Peyer's patch (tissue), 4 donors: Measurements from ENCODE around the gene TRIM50.
"Not testable (repeated sequence)": the region's sequence is repeated elsewhere in the genome, so short reads cannot be mapped to it uniquely, and the experiment has no call there.

Experiments
- POLR2A ChIP-seq, 2 donors: fragments of 450-650 bp; IDR thresholded peaks; one replicate each; pipeline ENCODE4 v1.5.1; 2017; ENCODE audit warnings: antibody characterized with exemption in 2 of 2, mild to moderate bottlenecking in 2 of 2, moderate library complexity in 2 of 2
- TF ChIP-seq, protein P1 (sequence below), 6 experiments: fragments of 450-650 bp in 4 of 6; fragments of 200-600 bp in 2 of 6; sonication (generic) in 1 of 6; IDR thresholded peaks; one replicate each; pipeline ENCODE4 v1.5.1; 2017 to 2019; ENCODE audit warnings: antibody characterized with exemption in 6 of 6, mild to moderate bottlenecking in 3 of 6, moderate library complexity in 1 of 6

- TF ChIP-seq POLR2A (IDR thresholded peaks at IDR 0.05) = not testable (repeated sequence)
- TF ChIP-seq, protein P1, sequence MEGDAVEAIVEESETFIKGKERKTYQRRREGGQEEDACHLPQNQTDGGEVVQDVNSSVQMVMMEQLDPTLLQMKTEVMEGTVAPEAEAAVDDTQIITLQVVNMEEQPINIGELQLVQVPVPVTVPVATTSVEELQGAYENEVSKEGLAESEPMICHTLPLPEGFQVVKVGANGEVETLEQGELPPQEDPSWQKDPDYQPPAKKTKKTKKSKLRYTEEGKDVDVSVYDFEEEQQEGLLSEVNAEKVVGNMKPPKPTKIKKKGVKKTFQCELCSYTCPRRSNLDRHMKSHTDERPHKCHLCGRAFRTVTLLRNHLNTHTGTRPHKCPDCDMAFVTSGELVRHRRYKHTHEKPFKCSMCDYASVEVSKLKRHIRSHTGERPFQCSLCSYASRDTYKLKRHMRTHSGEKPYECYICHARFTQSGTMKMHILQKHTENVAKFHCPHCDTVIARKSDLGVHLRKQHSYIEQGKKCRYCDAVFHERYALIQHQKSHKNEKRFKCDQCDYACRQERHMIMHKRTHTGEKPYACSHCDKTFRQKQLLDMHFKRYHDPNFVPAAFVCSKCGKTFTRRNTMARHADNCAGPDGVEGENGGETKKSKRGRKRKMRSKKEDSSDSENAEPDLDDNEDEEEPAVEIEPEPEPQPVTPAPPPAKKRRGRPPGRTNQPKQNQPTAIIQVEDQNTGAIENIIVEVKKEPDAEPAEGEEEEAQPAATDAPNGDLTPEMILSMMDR (IDR thresholded peaks at IDR 0.05) = not testable (repeated sequence)
Measured at GRCh38 chr7:73302846-73303245, 25.0 kb downstream of the TRIM50 start.
